NCI-H345 (cell line): ENCODE measurements around the gene SH3RF3.

Experiments
- DNase-seq: peaks from one replicate; lab custom pipeline; 2025; lab: John Stamatoyannopoulos, UW

The SH3RF3 gene

GRCh38 chr2:109313343-109313742 lies 184.3 kb downstream of the SH3RF3 start:
- DNase-seq: no peak

DNA sequence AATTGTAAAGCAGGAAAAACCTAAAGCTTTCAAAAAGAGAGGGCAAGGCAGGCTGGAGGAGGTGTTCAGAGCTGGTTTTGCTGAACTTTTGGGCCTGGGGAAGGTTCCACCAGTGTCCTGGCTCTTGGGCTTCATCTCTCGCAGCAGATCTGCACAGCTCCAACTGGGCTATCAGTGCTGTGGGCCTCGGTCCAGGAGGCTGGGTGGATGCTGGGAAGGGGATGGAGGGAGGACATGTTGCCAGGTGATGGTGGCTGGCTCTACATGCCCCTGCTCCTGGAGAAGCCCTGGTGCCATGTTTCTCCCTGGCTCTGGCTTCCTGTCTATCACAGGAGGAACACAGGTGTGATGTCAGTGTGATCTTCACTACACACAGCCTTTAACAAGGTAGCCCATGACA lies 187.1 kb downstream of the SH3RF3 start:
- no peak for DNase-seq

DNA sequence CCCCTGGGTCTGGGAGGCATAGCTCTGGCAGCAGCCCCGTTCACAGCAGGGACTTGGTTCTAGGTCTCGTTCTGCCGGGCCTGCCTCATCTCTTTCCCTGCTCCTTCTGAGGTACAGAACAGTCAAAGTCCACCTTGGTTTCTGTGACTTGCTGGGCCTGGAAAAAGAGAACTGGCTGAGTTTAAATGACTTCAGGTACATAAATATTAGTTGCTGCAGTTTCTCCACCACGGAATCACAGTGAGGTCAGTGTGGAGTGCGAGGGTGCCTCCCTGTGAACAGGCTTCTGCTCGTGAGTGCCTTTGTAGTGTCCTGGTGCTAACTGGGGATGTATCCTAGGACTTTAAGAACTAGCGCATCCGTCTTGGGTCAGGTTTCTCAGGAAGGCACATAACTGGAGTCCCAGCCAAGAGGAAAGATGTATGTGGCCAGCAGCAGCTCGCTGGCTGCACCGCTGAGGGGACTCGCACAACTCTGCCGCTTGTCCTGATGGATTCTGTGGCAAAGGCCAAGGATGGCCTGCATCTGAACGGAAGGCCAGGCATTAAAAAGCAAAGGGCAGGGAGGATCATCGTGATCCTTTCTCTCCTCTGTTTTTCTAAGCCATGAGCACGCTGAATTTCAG lies 188.6 kb downstream of the SH3RF3 start:
- DNase-seq: no peak

GRCh38 chr2:109318150-109318948 lies 189.3 kb downstream of the SH3RF3 start:
- no peak for DNase-seq

GRCh38 chr2:109318949-109319342 lies 189.9 kb downstream of the SH3RF3 start:
- no peak for DNase-seq

DNA sequence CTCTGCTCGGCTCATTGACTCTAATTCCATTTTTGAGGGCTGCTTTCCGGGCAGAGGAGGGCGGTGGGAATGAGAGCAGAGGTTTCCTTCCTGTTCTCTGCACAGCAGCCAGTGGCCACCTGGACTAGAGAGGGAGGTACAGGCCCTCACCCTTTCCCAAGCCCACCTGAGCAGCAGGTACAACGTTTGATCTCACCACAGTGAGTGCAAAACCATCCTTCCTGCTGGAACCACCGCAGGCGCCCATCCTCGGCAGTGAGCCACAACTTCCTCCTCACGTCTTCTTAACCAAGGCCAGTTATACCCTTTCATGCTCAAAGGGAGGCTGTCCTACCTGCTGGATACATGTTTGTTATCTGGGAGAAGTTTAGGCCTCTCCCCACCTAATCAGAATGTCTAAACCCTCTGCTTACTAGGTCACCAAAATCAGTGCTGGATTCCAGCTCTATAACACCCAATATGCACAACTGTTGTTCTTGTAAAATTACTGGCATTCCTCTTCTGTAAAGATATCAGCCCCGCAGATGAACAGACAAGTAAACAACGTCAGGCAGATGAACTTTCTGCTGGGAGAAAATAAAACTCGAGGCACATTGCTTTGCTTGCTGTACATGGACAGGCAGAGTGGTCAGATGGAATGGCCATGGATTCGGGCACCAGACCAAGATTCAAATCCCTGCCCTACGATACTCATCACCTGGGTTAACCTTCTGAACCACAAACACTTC lies 191.4 kb downstream of the SH3RF3 start:
- no peak for DNase-seq

DNA sequence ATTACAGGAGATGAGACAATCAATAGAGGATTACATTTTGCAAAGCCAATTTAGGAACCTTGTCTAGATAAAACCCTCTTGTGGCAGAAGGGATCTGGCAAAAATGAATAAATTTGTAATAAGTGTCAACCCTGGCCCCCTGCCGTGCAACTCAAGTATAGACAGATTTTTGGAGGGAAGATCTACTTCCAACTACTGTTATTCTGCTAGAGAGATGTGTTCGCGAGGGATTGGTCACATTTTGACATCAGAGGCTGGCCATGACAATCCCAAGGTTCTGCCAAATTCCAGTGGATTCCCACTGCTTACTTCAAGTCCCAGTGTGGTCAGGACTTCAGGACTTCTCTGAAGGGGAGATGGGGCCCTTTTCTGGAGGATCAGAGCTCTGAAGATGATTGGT lies 192.6 kb downstream of the SH3RF3 start:
- no peak for DNase-seq

DNA sequence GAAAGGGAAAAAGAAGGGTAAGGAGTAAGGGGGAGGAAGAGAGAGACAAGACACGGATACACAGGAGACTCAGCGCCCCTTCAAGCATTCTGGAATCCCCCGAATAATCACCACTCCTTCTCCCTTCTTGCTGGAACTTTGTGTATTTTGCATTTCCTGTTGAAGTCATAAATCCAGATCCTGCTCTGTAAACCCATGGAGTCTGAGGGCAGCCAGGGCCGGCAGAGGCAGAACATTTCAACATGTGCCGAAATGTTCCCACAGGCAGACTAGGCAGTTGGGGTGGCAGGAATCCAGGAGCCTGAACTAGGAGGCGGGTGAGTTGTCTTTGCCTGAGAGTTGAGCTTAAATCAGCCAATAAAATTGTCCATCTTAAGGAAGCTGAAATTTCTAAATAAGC lies 193.1 kb downstream of the SH3RF3 start:
- DNase-seq: no peak

GRCh38 chr2:109322641-109323040 lies 193.6 kb downstream of the SH3RF3 start:
- DNase-seq: no peak

GRCh38 chr2:109324861-109325260 lies 195.9 kb downstream of the SH3RF3 start:
- DNase-seq: no peak

DNA sequence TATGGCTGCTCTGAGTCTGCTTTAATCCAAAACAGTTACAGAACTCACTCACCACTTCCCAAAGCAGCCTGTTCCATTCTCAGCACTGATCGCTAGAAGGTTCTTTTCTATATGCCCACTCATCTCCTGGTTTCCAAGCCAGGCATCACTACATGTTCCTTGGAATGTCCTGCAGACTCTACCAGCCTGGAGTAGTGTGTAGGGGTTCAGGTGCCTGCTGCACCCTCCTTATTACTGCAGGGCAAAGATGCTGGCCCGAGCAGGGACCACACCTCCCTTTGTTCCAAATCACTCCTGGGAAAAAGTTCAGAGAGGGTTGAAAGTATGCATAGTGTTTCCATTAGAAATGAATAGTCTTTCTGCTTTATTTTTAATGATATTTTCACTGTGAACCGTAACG lies 196.6 kb downstream of the SH3RF3 start:
- DNase-seq: no peak

GRCh38 chr2:109326306-109326705 lies 197.3 kb downstream of the SH3RF3 start:
- no peak for DNase-seq

GRCh38 chr2:109330056-109330455 lies 201.1 kb downstream of the SH3RF3 start:
- no peak for DNase-seq

GRCh38 chr2:109331081-109331480 lies 202.1 kb downstream of the SH3RF3 start:
- no peak for DNase-seq

- peak; percentile 66 for DNase-seq
Measured at GRCh38 chr2:109331896-109332848, 203.2 kb downstream of the SH3RF3 start.

DNA sequence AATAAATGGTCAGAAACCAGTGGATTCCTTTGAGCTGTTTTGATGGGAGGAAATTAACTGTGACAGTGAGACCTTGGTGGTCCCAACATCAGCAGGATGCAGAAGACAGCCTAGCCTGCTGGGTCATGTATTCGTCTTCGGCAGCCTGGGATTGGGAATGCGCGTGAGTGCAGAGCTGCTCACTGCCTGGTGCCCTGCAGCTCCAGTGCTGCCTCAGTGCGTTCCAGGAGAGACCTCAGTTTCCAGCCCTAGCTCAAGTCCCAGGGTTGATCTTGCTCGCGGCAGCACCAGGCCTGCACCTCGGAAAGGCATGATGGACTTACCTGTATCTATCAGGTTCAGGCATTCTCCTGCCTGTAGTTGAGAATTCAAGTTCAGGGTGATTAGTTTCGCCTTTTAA lies 203.9 kb downstream of the SH3RF3 start:
- no peak for DNase-seq

- DNase-seq: no peak
Measured at GRCh38 chr2:109333414-109334210, 204.6 kb downstream of the SH3RF3 start.

DNA sequence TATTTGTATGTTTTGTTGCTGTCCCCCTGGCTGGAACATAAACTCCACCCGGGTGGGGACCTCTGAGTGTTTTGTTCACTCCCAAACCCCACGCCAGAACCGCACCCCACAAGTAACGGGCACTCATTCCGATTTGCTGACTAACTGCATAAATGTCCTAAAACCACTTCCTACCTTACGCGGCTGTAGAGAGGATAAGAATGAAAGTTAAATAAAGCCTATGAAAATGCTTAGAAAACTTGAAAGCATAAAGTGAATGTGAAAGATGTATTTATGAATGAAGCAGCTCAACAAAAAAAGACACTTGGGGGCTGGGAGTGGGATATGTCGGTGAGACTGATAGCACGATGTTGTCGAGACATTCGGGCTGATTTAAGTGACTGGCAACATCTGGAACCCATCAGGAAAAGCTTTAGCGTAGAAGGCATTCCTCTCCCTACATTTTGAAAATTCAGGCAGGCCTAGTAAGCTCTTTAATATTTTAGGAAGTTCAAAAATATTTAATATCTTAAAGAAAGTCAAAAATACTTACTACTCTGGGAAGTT lies 206.7 kb downstream of the SH3RF3 start:
- no peak for DNase-seq

- no peak for DNase-seq
Measured at GRCh38 chr2:109336296-109336695, 207.3 kb downstream of the SH3RF3 start.

GRCh38 chr2:109337221-109337620 lies 208.2 kb downstream of the SH3RF3 start:
- no peak for DNase-seq

GRCh38 chr2:109339519-109339966 lies 210.5 kb downstream of the SH3RF3 start:
- DNase-seq: no peak
